LoVo (cell line): ENCODE measurements around the gene IGSF8.

Source experiments
- DNase-seq: peaks from one replicate; pipeline ENCODE4 v3.0.0-alpha.2; 2016; ENCODE audit warnings: low spot score

The IGSF8 gene

GRCh38 chr1:160097911-160098851, at the start of gene IGSF8:
TSS of gene IGSF8 (minus strand) at chr1:160098619. CDS start at chr1:160098472, 147 bp downstream.
- peak; percentile 87 for DNase-seq

- no peak for DNase-seq
Observed at GRCh38 chr1:160148121-160148520, 49.7 kb upstream of the IGSF8 start.

- DNase-seq, result no peak
Observed at GRCh38 chr1:160146107-160146506, 47.7 kb upstream of the IGSF8 start.

- DNase-seq, result no peak
Observed at GRCh38 chr1:160144921-160145320, 46.5 kb upstream of the IGSF8 start.

GRCh38 chr1:160143695-160144094, 45.3 kb upstream of the IGSF8 start:
- DNase-seq, result no peak

- no peak for DNase-seq
Observed at GRCh38 chr1:160139840-160140239, 41.4 kb upstream of the IGSF8 start.

- DNase-seq, result no peak
Observed at GRCh38 chr1:160137216-160137862, 38.9 kb upstream of the IGSF8 start.

- no peak for DNase-seq
Observed at GRCh38 chr1:160136926-160137200, 38.4 kb upstream of the IGSF8 start.

- DNase-seq, result no peak
Observed at GRCh38 chr1:160136121-160136925, 37.9 kb upstream of the IGSF8 start.

GRCh38 chr1:160134791-160135572, 36.6 kb upstream of the IGSF8 start:
- no peak for DNase-seq

GRCh38 chr1:160133990-160134770, 35.8 kb upstream of the IGSF8 start:
- no peak for DNase-seq

GRCh38 chr1:160131803-160132565, 33.6 kb upstream of the IGSF8 start:
- DNase-seq, result no peak

GRCh38 chr1:160130939-160131338, 32.5 kb upstream of the IGSF8 start:
- no peak for DNase-seq

- no peak for DNase-seq
Observed at GRCh38 chr1:160130486-160130885, 32.1 kb upstream of the IGSF8 start.

GRCh38 chr1:160129966-160130365, 31.5 kb upstream of the IGSF8 start:
- DNase-seq, result no peak

- no peak for DNase-seq
Observed at GRCh38 chr1:160129558-160129957, 31.1 kb upstream of the IGSF8 start.

- DNase-seq, result no peak
Observed at GRCh38 chr1:160129046-160129445, 30.6 kb upstream of the IGSF8 start.

GRCh38 chr1:160128636-160129035, 30.2 kb upstream of the IGSF8 start:
- no peak for DNase-seq

GRCh38 chr1:160127865-160128523, 29.6 kb upstream of the IGSF8 start:
- peak; percentile 11 for DNase-seq

- DNase-seq, result no peak
Observed at GRCh38 chr1:160127381-160127780, 29.0 kb upstream of the IGSF8 start.
